HepG2 (cell line): ENCODE results near the gene RAD18. TPM values are rescaled to one million over a fixed set of nuclear protein-coding genes. Genes with fewer than 3 reads are reported as not detected.
A peak's percentile ranks its signal among the peaks of the same experiment; 100 is the strongest.

Source experiments
- ATAC-seq: fragments of 200-7000 bp; cut with Tn5 transposase; 3 replicates; pipeline ENCODE4 v1.9.1; 2020; ENCODE audit warnings: mild to moderate bottlenecking, moderate library complexity
- BruUV-seq: library from RNA; stranded (reverse); fragments of 400-500 nt; replicated peaks from 2 replicates; lab custom pipeline; 2021; lab: Mats Ljungman, UMichigan
- CTCF ChIA-PET: fragments of 300-600 bp; formaldehyde crosslinking; extraction: SDS; loops from one replicate; lab custom pipeline; 2021; ENCODE audit warnings: low total read pairs, inconsistent platforms, low intra/inter-chr PET ratio; lab: Yijun Ruan, JAX
- POLR2A ChIA-PET: fragments of 350-600 bp; sonication (Branson Sonifier 250); formaldehyde crosslinking; loops from one replicate; lab custom pipeline; 2020; ENCODE audit warnings: antibody characterized with exemption, inconsistent platforms; lab: Yijun Ruan, JAX
- DNase-seq: peaks from one replicate; pipeline ENCODE4 v3.0.0-alpha.2; 2015; ENCODE audit warnings: low spot score
- FAIRE-seq: peaks from 3 replicates; lab custom pipeline; 2011; peaks lifted over from hg19 to GRCh38; lab: Jason Lieb, UNC
- H2AFZ ChIP-seq: one replicate; pipeline ENCODE4 v1.6.1; 2011; ENCODE audit warnings: low read length, inconsistent platforms
- H3K27ac ChIP-seq: fragments of 300-600 bp; 3 replicates; pipeline ENCODE4 v1.8.0; 2011; ENCODE audit warnings: mixed run types, mild to moderate bottlenecking, mixed read lengths, low read length, inconsistent platforms; ENCODE audit not compliant: insufficient read depth; ENCODE audit errors: extremely low read length
- H3K27me3 ChIP-seq, 2 experiments: fragments of 200-600 bp in 1 of 2; 2 replicates in 1 of 2; 3 replicates in 1 of 2; pipeline versions ENCODE4 v1.6.0 to v1.8.0; 2011; ENCODE audit warnings: low read length in 2 of 2, mild to moderate bottlenecking in 2 of 2, moderate library complexity in 2 of 2, inconsistent platforms in 1 of 2; ENCODE audit not compliant: insufficient read depth in 2 of 2, control insufficient read depth in 1 of 2
- H3K36me3 ChIP-seq, 2 experiments: fragments of 200-600 bp in 1 of 2; replicated peaks in 1 of 2; 2 replicates in 1 of 2; 3 replicates in 1 of 2; pipeline versions ENCODE4 v1.5.1 to v1.8.0; 2011; ENCODE audit warnings: low read length in 2 of 2, inconsistent platforms in 1 of 2; ENCODE audit not compliant: insufficient read depth in 2 of 2, control insufficient read depth in 1 of 2
- H3K4me1 ChIP-seq: 2 replicates; pipeline ENCODE4 v1.5.1; 2012; ENCODE audit warnings: low read length, inconsistent platforms; ENCODE audit not compliant: insufficient read depth
- H3K4me2 ChIP-seq: 2 replicates; pipeline ENCODE4 v1.6.0; 2011; ENCODE audit warnings: low read depth, low read length, inconsistent platforms
- H3K4me3 ChIP-seq, 3 experiments: fragments of 200-600 bp in 1 of 3; sonication (generic), shearing (Covaris generic) in 1 of 3; replicated peaks in 1 of 3; 2 replicates each; pipeline ENCODE4 v1.5.1; 2011 to 2016; ENCODE audit warnings: low read length in 3 of 3, inconsistent platforms in 2 of 3, low read depth in 2 of 3, mild to moderate bottlenecking in 2 of 3, control low read depth in 1 of 3, mixed read lengths in 1 of 3; ENCODE audit not compliant: insufficient read depth in 1 of 3
- H3K79me2 ChIP-seq: one replicate; pipeline ENCODE4 v1.6.1; 2011; ENCODE audit warnings: low read length, inconsistent platforms; ENCODE audit not compliant: insufficient read depth
- H3K9ac ChIP-seq: 2 replicates; pipeline ENCODE4 v1.6.0; 2011; ENCODE audit warnings: mild to moderate bottlenecking, low read depth, low read length, inconsistent platforms; ENCODE audit not compliant: insufficient read depth
- H3K9me3 ChIP-seq: 2 replicates; pipeline ENCODE4 v1.5.1; 2012; ENCODE audit warnings: mild to moderate bottlenecking, low read length
- H4K20me1 ChIP-seq: 2 replicates; pipeline ENCODE4 v1.6.0; 2011; ENCODE audit warnings: inconsistent platforms, mild to moderate bottlenecking, low read length, moderate library complexity; ENCODE audit not compliant: insufficient read depth
- GFI1 ChIP-seq: sonication (generic); formaldehyde crosslinking; IDR thresholded peaks from 2 replicates; pipeline ENCODE4 v1.5.0; 2020; ENCODE audit warnings: missing genetic modification reagents, mild to moderate bottlenecking, borderline replicate concordance
- POLR2AphosphoS2 ChIP-seq: IDR thresholded peaks from 2 replicates; pipeline ENCODE4 v1.6.1; 2011; ENCODE audit warnings: low read depth, low read length, improper control_type of control experiment
- SMAD1 ChIP-seq: sonication (generic); formaldehyde crosslinking; IDR thresholded peaks from 2 replicates; pipeline ENCODE4 v1.4.0; 2020; ENCODE audit warnings: missing genetic modification reagents, low read depth, mild to moderate bottlenecking, borderline replicate concordance
- ZC3H13 ChIP-seq: sonication (generic); formaldehyde crosslinking; IDR thresholded peaks from 2 replicates; pipeline ENCODE4 v1.8.1; 2023; ENCODE audit warnings: mild to moderate bottlenecking, missing genetic modification reagents, moderate library complexity
- ZFP37 ChIP-seq: sonication (generic); formaldehyde crosslinking; IDR thresholded peaks from 2 replicates; pipeline ENCODE4 v1.4.0; 2020; ENCODE audit warnings: missing genetic modification reagents, borderline replicate concordance
- ZNF205 ChIP-seq: IDR thresholded peaks from 2 replicates; pipeline ENCODE4 v1.6.1; 2018; ENCODE audit warnings: missing biosample characterization, missing genetic modification reagents
- WGBS: methylation state at CpG from one replicate; pipeline ENCODE4 v1.1.6; 2017; ENCODE audit warnings: low lambda C conversion rate; 5-methylcytosine and 5-hydroxymethylcytosine counted together
- in situ Hi-C: cut with HindIII; loops from 2 replicates; pipeline ENCODE4 v1.10.0; 2017; ENCODE audit warnings: low pct_unique_long_range_greater_than_20kb; ENCODE audit not compliant: extremely low pct_ligation_motif_present
- intact Hi-C: fragments of 100-400 bp; cut with micrococcal nuclease; formaldehyde crosslinking; loops from one replicate; pipeline ENCODE4 v1.10.0; 2022; ENCODE audit not compliant: unreplicated experiment
- polyA plus RNA-seq, 8 experiments: library from polyadenylated mRNA; depleted of rRNA in 3 of 8; stranded (reverse) in 7 of 8; unstranded in 1 of 8; fragments of >200 nt; fragmentation: Illumina TruSeq in 4 of 8; extraction: Trizol in 4 of 8; gene quantifications; 2 replicates each; pipeline versions ENCODE4 v1.2.1 to v1.2.3, GENCODE V29; 2011 to 2016; ENCODE audit warnings: low read depth in 4 of 8, missing spikeins in 1 of 8, mixed read lengths in 1 of 8; ENCODE audit not compliant: insufficient read depth in 1 of 8
- total RNA-seq, 5 experiments: library from RNA; depleted of rRNA; stranded (reverse); fragments of >200 nt; fragmentation: Illumina TruSeq; extraction: Trizol; gene quantifications; 2 replicates each; pipeline ENCODE4 v1.2.3, GENCODE V29; 2016; ENCODE audit warnings: low read depth in 1 of 5

RAD18 gene
- total and polyA plus RNA-seq, 2 of the 13 experiments (the other 11 are each of a cell fraction or from before 2014, with no cell fraction given) = 5.9 to 20.7 TPM

DNA sequence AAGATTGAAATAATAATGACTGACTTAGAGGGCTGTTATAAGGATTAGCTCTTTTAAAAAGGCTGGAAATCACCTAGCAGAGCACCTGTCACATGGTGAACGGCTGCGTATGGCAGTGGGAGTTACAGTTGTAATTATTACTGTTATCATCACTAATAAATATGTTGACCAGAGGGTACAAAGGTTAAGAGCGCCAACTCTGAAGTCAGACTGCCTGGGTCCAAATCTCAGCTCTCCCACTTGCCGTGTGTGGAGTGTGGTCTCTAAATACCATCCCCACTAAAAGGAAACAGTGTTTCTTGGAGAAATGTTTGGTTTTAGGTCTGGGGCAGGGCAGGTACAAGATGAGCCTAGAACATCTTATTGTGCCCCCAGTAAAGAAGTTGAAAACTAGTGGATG lies 6.0 kb upstream of the RAD18 start:
- no peak overlapping the region for H2AFZ ChIP-seq
- in situ Hi-C loops (no loop called here), intact Hi-C loops (loop anchor here (10.0 kb wide), 1 partner anchor 304 kb away; no protein-coding TSS in a partner anchor)
- peak; percentile 75; the same call in 1 of the 2 replicates for TF ChIP-seq ZNF205 (CRISPR knock-in tag)
- peak; percentile 89 for TF ChIP-seq GFI1 (CRISPR knock-in tag)
- TF ChIP-seq SMAD1 (CRISPR knock-in tag) = no peak
- ATAC-seq (no peak), DNase-seq (no peak), FAIRE-seq (no peak)
- peak overlapping the region; percentile 59 for H3K4me2 ChIP-seq
- H3K27me3 ChIP-seq = no peaks in the 10 kb centered on the region; a peak in 1 of 5 replicates
- 4% methylated on average over 4 of the region's 4 CpGs for WGBS
- no peaks in the 10 kb centered on the region for H4K20me1 ChIP-seq
- ChIA-PET POLR2A (no interaction called here), CTCF (no interaction called here)
- H3K27ac ChIP-seq = no peak overlapping the region
- no TSS peak for BruUV-seq
- H3K9me3 ChIP-seq = no peaks in the 10 kb centered on the region
- H3K79me2 ChIP-seq = no peaks in the 10 kb centered on the region
- H3K4me1 ChIP-seq = peaks cover 56% of the 10 kb centered on the region
- no peak overlapping the region for H3K4me3 ChIP-seq
- no peak overlapping the region for H3K9ac ChIP-seq
- H3K36me3 ChIP-seq = no peaks in the 10 kb centered on the region

DNA sequence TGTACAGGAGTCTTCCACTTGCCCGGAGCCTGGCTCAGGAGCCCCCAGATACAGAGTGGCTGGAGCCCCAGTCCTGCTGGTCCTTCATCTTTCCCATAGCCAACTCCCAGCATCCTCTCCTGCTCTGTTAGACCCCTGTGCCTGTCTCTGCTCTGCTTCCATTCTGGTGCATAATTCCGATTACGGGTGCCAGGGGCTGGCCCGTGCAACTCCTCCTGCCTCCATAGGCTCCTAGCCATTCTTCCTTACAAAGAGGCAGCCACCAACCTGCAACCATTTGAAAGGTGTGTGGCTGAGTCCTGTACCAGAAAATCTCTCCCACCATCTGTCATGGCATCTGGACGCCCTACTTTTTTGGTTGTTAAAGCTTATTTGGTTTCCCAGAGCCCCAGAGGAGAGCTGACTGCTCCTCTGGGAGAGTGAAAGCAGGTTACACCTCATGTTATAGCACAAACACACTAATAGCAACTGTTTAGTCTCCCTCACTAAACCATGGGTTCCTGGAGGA lies 5.2 kb upstream of the RAD18 start:
- intact Hi-C loops (loop anchor here (10.0 kb wide), 1 partner anchor 304 kb away; no protein-coding TSS in a partner anchor), in situ Hi-C loops (no loop called here)
- 67% methylated on average over 4 of the region's 5 CpGs for WGBS
- peak; percentile 4 for ATAC-seq
- BruUV-seq = no TSS peak
- no peaks in the 10 kb centered on the region; a peak in 1 of 5 replicates for H3K27me3 ChIP-seq
- TF ChIP-seq ZC3H13 (no peak), POLR2AphosphoS2 (no peak), ZFP37 (CRISPR knock-in tag) (no peak)
- TF ChIP-seq, all 625 proteins: peak for 0
- Histone ChIP-seq H3K4me1 (peaks cover 64% of the 10 kb centered on the region), H3K36me3 (no peaks in the 10 kb centered on the region), H3K4me2 (peak overlapping the region; percentile 59), H3K9ac (0 out of 2 replicates have a peak overlapping the region, but pooled peaks have one; percentile 4), H4K20me1 (no peaks in the 10 kb centered on the region), H3K79me2 (no peaks in the 10 kb centered on the region), H2AFZ (peak overlapping the region; percentile 48), H3K27ac (no peak overlapping the region), H3K4me3 (no peak overlapping the region), H3K9me3 (no peaks in the 10 kb centered on the region)
- DNase-seq (no peak), FAIRE-seq (no peak)
- ChIA-PET CTCF (no interaction called here), POLR2A (no interaction called here)
